HG02884 (cell line): ENCODE measurements around the gene SREBF1.

Source experiments
- ATAC-seq: cut with Tn5 transposase; IDR thresholded peaks from one replicate; pipeline ENCODE4 v1.9.1; 2021; ENCODE audit warnings: mild to moderate bottlenecking, moderate library complexity; ENCODE audit not compliant: unreplicated experiment

Gene SREBF1

DNA sequence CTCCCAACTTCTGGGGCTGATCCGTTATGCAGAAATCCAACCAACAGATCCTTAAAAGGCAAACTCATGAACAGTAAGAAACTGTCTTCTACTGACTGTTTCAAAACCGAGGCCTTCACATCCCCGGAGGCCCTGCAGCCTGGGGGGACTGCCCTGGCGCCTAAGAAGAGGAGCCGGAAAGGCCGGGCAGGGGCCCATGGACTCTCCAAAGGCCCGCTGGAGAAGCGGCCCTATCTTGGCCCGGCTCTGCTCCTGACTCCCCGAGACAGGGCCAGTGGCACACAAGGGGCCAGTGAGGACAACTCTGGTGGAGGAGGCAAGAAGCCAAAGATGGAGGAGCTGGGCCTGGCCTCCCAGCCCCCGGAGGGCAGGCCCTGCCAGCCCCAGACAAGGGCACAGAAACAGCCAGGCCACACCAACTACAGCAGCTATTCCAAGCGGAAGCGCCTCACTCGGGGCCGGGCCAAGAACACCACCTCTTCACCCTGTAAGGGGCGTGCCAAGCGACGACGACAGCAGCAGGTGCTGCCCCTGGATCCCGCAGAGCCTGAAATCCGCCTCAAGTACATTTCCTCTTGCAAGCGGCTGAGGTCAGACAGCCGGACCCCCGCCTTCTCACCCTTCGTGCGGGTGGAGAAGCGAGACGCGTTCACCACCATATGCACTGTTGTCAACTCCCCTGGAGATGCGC is 39.5 kb downstream of the SREBF1 start:
- ATAC-seq = no peak

DNA sequence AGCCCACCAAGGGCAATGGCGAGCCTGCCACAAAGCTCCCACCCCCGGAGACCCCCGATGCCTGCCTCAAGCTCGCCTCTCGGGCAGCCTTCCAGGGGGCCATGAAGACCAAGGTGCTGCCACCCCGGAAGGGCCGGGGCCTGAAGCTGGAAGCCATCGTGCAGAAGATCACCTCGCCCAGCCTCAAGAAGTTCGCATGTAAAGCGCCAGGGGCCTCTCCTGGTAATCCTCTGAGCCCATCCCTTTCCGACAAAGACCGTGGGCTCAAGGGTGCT is 40.1 kb downstream of the SREBF1 start:
- ATAC-seq = no peak

DNA sequence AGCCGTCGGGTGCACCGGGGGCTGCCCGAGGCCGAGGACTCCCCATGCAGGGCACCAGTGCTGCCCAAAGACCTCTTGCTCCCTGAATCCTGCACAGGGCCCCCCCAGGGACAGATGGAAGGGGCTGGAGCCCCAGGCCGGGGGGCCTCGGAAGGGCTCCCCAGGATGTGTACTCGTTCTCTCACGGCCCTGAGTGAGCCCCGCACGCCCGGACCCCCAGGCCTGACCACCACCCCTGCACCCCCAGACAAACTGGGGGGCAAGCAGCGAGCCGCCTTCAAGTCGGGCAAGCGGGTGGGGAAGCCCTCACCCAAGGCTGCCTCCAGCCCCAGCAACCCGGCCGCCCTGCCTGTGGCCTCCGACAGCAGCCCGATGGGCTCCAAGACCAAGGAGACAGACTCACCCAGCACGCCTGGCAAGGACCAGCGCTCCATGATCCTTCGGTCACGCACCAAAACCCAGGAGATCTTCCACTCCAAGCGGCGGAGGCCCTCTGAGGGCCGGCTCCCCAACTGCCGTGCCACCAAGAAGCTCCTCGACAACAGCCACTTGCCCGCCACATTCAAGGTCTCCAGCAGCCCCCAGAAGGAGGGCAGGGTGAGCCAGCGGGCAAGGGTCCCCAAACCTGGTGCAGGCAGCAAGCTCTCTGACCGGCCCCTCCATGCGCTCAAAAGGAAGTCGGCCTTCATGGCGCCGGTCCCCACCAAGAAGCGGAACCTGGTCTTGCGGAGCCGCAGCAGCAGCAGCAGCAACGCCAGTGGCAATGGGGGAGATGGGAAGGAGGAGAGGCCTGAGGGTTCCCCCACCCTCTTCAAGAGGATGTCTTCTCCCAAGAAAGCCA is 40.6 kb downstream of the SREBF1 start:
- ATAC-seq = no peak

DNA sequence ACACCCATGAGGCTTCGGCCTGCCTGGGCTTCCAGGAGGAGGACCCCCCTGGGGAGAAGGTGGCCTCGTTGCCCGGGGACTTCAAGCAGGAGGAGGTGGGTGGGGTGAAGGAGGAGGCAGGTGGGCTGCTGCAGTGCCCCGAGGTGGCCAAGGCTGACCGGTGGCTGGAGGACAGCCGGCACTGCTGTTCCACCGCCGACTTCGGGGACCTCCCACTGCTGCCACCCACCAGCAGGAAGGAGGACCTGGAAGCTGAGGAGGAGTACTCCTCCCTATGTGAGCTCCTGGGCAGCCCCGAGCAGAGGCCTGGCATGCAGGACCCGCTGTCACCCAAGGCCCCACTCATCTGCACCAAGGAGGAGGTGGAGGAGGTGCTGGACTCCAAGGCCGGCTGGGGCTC is 41.5 kb downstream of the SREBF1 start:
- ATAC-seq = no peak

- no peak for ATAC-seq
These were observed 42.4 kb downstream of the SREBF1 start for GRCh38 chr17:17794382-17794781.

DNA sequence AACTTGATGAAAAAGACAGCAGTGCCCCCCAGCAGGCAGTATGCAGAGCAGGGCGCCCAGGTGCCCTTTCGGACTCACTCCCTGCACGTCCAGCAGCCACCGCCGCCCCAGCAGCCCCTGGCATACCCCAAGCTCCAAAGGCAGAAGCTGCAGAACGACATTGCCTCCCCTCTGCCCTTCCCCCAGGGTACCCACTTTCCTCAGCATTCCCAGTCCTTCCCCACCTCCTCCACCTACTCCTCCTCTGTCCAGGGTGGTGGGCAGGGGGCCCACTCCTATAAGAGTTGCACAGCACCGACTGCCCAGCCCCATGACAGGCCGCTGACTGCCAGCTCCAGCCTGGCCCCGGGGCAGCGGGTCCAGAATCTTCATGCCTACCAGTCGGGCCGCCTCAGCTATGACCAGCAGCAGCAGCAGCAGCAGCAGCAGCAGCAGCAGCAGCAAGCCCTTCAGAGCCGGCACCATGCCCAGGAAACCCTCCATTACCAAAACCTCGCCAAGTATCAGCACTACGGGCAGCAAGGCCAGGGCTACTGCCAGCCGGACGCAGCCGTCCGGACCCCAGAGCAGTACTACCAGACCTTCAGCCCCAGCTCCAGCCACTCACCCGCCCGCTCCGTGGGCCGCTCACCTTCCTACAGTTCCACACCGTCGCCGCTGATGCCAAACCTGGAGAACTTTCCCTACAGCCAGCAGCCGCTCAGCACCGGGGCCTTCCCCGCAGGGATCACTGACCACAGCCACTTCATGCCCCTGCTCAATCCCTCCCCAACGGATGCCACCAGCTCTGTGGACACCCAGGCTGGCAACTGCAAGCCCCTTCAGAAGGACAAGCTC is 43.2 kb downstream of the SREBF1 start:
- no peak for ATAC-seq

DNA sequence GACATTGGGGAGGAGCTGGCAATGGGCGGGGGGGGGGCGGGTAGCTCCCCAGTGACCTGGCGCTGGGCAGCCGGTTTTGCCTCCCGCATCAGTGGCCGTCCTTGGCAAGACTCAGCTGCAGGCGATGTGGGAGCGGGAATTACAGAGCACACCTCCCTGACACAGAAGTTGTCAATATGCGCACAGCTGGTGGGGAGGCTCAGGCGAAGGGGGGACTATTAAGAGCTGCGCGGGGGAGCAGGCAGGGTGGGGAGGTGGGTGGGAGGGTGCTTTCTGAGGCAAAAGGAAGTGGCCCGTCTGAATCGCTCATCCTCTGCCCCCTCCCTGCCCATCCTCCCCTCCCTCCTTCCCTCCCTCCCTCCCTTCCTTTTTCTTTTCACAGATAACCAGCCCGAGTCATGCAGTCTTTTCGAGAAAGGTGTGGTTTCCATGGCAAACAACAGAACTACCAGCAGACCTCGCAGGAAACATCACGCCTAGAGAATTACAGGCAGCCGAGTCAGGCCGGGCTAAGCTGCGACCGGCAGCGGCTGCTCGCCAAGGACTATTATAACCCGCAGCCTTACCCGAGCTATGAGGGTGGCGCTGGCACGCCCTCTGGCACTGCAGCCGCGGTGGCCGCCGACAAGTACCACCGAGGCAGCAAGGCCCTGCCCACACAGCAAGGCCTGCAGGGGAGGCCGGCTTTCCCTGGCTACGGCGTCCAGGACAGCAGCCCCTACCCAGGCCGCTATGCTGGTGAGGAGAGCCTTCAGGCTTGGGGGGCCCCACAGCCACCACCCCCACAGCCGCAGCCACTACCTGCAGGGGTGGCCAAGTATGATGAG is 44.0 kb downstream of the SREBF1 start:
- no peak for ATAC-seq

GRCh38 chr17:17792037-17792550 is 44.7 kb downstream of the SREBF1 start:
- no peak for ATAC-seq

DNA sequence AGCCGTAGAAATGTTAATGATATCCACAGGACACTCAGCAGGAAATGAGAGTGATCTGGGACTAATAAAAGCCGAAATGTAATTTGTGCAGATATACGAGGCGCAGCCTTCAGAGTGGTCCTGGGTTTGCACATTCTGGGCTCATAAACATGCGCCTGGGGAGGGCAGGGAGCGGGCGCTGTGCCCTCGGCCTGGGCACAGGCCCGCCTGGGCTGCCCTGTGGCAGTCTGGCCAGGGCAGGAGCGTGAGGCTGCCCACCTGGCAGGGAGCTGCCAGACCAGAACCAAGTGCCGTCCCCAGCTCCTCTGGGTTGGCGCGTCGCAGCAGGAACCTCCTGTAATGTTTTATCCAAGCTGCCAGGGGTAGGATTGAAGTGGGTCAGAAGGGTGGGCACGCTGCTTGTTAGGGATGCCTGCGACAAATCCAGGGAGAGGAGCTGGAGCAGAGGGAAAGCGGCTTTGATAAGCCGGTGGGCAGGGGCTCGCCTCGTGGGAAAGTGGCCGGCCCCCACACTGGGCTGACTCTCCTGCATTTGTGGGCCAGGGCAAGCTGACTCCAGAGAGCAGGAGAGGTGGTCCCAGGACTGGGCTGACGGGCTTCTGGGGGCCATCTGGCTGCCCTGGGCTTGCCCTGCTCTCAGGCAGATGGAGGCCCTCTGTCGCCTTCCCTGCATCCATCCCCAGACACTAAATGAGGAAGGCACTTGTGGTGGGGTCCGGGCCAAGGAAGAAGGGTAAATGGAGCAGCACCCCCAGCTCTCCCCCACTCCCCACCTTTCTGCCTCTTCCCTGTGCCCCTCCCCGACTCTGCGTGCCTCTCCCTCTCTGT is 45.9 kb downstream of the SREBF1 start:
- ATAC-seq = no peak

- no peak for ATAC-seq
These were observed 46.8 kb downstream of the SREBF1 start for GRCh38 chr17:17789828-17790636.

DNA sequence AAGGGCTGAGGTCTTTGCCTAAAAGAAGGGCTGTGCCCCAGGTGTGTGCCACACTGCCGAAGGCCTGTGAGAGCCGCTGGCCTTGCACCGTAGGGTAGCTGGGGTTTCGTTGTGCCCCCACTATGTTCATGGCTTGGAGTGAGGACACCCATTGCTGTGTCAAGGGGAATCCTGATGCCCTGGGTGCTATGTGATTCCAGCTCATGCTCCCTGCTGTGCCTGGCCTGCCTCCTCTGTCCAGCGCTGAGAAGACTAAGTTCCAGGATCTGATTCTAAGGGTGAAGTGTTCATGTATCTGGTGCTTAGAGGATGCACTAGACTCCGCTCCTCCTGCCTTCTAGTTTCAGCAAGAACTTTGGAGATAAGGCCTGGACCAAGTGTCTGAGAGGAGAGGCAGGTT is 47.4 kb downstream of the SREBF1 start:
- ATAC-seq = no peak

DNA sequence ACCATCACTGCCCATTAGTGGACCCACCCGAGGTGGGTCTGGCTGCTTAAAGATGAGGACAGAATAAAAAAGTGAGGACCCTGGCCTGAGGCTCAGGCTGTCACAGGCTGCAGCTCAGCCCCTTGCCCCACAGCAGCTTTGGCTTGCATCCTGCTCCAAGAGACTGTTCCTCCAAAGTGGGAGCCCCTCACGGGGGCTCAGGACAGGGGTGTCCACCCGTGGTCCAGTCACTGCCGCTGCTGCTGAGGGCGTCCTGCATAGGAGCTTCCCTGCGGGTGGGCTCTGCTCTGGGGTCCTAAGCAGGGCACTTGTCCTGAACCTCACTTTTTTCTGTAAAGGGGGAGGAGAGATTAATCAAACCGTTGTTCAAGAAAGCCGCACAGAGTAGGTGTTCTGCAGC is 47.8 kb downstream of the SREBF1 start:
- ATAC-seq = no peak

GRCh38 chr17:17787568-17787967 is 49.2 kb downstream of the SREBF1 start:
- no peak for ATAC-seq

DNA sequence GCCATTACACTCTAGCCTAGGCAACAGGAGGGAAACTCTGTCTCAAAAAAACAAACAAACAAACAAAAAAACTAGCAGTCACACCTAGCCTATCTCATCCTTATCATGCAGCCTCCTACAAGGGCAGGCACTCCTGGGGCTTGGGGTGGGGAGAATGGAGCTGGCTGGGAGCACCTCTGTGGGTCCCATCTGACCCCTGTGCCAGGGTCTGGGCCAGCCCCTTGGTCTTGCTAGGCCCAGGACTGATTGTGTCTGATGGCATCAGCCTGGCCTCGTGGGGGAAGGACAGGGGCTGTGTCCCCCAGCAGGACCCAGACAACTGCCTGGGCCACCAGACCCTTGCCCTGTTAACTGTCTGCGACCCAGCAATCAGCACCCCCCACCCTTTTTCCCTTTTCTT is 49.8 kb downstream of the SREBF1 start:
- ATAC-seq = no peak

DNA sequence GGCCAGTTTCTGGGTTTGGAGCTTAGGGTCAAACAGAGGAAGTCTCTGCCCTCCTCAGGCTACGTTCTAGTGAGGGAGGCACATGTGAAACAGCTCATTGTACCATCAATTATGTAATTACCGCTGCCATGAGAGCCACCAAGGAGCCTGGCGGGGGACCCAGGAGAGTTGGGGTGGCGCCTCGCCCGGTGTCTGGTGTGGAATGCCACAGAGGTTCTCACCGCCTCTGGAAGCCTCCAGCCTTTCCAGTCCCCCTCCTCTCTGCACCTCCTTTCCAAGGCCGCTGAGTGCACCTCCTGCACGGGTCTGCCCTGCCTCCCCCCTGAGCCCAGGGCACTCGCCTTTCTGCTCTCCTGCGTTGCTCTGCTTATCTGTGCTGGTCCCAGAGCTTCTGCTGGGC is 51.4 kb downstream of the SREBF1 start:
- ATAC-seq = no peak

DNA sequence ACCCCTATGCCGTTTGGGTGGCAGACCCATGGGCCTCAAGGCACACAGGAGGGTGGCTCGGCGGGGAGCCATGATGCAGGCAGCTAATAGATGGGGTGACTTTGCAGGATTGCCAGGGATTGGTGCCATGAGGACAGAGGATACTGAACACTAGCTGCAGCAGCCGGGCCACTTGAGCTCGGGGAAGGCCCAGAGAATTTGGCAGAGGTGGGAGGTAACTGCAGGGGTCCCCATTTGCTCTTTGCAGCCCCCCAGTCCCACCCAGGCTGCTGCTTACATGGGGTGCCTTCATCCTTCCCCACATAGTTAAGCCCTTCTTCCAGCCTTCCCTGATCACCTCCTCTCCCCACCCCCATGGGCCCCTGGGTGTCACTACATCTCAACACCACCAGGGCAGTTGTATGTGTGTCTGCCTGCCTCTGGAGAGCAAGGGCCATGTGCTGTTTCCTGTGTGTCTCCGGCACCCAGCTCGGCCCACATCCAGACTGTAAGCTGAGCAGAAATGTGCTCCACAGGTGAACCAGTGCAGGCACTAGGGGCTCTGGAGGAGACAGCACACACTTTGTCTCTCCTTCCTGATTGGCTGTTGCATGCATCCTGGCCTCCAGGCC is 52.0 kb downstream of the SREBF1 start:
- ATAC-seq = no peak

DNA sequence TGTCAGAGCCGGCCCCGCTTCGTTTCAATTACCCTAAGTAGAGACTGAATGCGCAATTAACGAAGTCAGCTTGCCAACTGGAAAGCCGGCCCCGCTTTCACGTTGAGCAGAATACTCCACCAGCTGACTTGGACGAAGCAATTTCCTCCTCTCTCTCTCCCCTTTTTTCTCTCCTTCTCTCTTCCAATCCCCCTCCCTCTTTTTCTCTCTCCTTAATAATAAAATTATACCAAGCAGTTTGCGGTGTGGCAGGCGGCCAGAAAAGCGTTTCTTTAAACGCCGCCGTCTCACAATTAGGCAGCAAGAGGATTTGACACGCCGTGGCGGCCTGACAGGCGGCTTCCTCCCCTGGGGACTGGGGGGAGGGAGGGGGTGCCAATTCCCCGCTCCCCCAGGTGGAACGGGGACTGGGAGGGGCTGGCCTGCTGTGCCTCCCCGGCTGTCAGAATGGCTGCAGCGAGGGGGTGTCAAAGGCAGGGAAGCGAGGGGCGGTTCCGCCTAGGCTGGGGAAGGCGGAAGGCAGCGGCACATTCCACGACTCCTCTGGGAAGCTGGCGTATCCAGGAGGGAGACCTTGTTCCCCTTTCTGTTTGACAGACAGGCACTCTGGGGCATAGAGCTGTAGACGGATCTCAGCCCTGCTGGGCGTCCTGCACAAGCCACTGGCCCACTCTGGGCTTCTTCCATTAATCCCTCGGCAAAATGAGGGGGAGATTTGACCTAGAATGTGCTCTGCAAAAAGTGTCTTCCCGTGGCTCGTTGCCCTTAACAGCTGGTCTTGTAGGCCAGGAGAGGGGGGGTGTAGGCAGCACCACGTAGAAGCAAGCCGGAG is 52.7 kb downstream of the SREBF1 start:
- ATAC-seq = no peak
